A549 treated with RU486 at 1 μM for 4 hours (cell line): ENCODE results near the gene SRRT. TPM values are rescaled to one million over a fixed set of nuclear protein-coding genes. Genes with fewer than 3 reads are reported as not detected.

Source experiments
- total RNA-seq: library from RNA; stranded (reverse); fragments of 200-300 nt; extraction: Qiagen RNA extraction; gene quantifications from 5 replicates; pipeline ENCODE4 v1.2.3, GENCODE V29; 2022; ENCODE audit warnings: low read depth

Gene SRRT
- total RNA-seq = 117 to 160 TPM (median 136 TPM) in 5 replicates

GRCh38 chr7:100874577-100875355, at the start of gene SRRT:
SRRT (plus strand) TSS chr7:100875103; CDS start chr7:100875591, 488 bp downstream.

GRCh38 chr7:100827330-100828226, 47.3 kb upstream of the SRRT start, which contains the start of gene EPHB4:
EPHB4 (minus strand) TSS chr7:100827523; CDS start chr7:100827030, 493 bp downstream.

GRCh38 chr7:100852048-100852872, 22.6 kb upstream of the SRRT start, which contains the start of gene SLC12A9:
SLC12A9 (plus strand) TSS chr7:100852713; CDS start chr7:100854198, 1,485 bp downstream.

GRCh38 chr7:100867040-100867775, 7.7 kb upstream of the SRRT start, which contains the start of gene TRIP6:
TRIP6 (plus strand) TSS chr7:100867387; CDS start chr7:100867498, 111 bp downstream.

GRCh38 chr7:100888988-100889750, 14.3 kb downstream of the SRRT start, which contains the start of gene UFSP1:
UFSP1 (minus strand) TSS chr7:100889715; CDS start chr7:100889271, 444 bp downstream.

GRCh38 chr7:100895701-100895955, 20.7 kb downstream of the SRRT start, which contains the start of gene ACHE:
ACHE (minus strand) TSS chr7:100895888; CDS start chr7:100894232, 1,656 bp downstream.

Other genes starting within 250 kb of the SRRT start
- 2.0 to 3.3 TPM (median 3.0 TPM) in 5 replicates for gene TFR2, start 233.6 kb upstream of the SRRT start, total RNA-seq
- gene ACTL6B, start 218.7 kb upstream of the SRRT start, total RNA-seq = not detected in 5 replicates
- 163 to 268 TPM (median 240 TPM) in 5 replicates for gene GNB2, start 201.4 kb upstream of the SRRT start, total RNA-seq
- 13.1 to 21.3 TPM (median 18.9 TPM) in 5 replicates for gene GIGYF1, start 180.9 kb upstream of the SRRT start, total RNA-seq
- 77.8 to 102 TPM (median 101 TPM) in 5 replicates for gene POP7, start 169.0 kb upstream of the SRRT start, total RNA-seq
- 0.07 to 0.23 TPM in 2 of 5 replicates, not detected in the others for gene EPO, start 154.6 kb upstream of the SRRT start, total RNA-seq
- gene ZAN, start 141.5 kb upstream of the SRRT start, total RNA-seq = not detected in 5 replicates
- 36.4 to 45.6 TPM (median 43.7 TPM) in 5 replicates for gene EPHB4, start 47.6 kb upstream of the SRRT start, total RNA-seq
- 11.0 to 15.9 TPM (median 13.4 TPM) in 5 replicates for gene SLC12A9, start 22.4 kb upstream of the SRRT start, total RNA-seq
- 40.0 to 57.6 TPM (median 56.1 TPM) in 5 replicates for gene TRIP6, start 7.7 kb upstream of the SRRT start, total RNA-seq
- 3.5 to 7.4 TPM (median 5.7 TPM) in 5 replicates for gene UFSP1, start 14.6 kb downstream of the SRRT start, total RNA-seq
- 1.4 to 2.5 TPM (median 2.2 TPM) in 5 replicates for gene ACHE, start 20.8 kb downstream of the SRRT start, total RNA-seq
- gene MUC3A, start 74.4 kb downstream of the SRRT start, total RNA-seq = 10.0 to 17.6 TPM (median 16.9 TPM) in 5 replicates
- gene MUC12, start 94.5 kb downstream of the SRRT start, total RNA-seq = 11.2 to 21.5 TPM (median 18.6 TPM) in 5 replicates
- gene MUC17, start 145.0 kb downstream of the SRRT start, total RNA-seq = 0.02 to 0.29 TPM (median 0.21 TPM) in 5 replicates
- gene TRIM56, start 210.4 kb downstream of the SRRT start, total RNA-seq = 8.8 to 12.1 TPM (median 10.8 TPM) in 5 replicates